Mesenteric fat pad (tissue), 1 donor: ENCODE results near the gene HBB. TPM values are rescaled to one million over a fixed set of nuclear protein-coding genes. Genes with fewer than 3 reads are reported as not detected.
"Not testable (repeated sequence)": the region's sequence is repeated elsewhere in the genome, so short reads cannot be mapped to it uniquely, and the experiment has no call there.

Source experiments
- DNase-seq: peaks from one replicate; pipeline ENCODE4 v3.0.0-alpha.2; 2020; ENCODE audit warnings: low spot score
- long read RNA-seq: library from polyadenylated mRNA; unstranded; transcript quantifications from one replicate; pipeline ENCODE4 v2.0.0, GENCODE V29; 2020
- total RNA-seq: library from RNA; stranded (reverse); fragmentation: NEBNext Ultra II Directional; extraction: Animal tissue kit (Norgen Biotek cat#: 25700); gene quantifications from one replicate; pipeline ENCODE4 v1.2.1, GENCODE V29; 2021
- donor health status: DM: yes; HTN: yes; CAD: no.

Gene HBB
- 346 TPM for total RNA-seq
- long read RNA-seq, transcript HBB-201 (3 exons, 628 nt) = major isoform, 12 of 12 reads
- long read RNA-seq, partial matches to known transcripts = 0 of 12 reads
- long read RNA-seq, other reads (novel, unspliced or antisense) = 0 of 12 reads

DNA sequence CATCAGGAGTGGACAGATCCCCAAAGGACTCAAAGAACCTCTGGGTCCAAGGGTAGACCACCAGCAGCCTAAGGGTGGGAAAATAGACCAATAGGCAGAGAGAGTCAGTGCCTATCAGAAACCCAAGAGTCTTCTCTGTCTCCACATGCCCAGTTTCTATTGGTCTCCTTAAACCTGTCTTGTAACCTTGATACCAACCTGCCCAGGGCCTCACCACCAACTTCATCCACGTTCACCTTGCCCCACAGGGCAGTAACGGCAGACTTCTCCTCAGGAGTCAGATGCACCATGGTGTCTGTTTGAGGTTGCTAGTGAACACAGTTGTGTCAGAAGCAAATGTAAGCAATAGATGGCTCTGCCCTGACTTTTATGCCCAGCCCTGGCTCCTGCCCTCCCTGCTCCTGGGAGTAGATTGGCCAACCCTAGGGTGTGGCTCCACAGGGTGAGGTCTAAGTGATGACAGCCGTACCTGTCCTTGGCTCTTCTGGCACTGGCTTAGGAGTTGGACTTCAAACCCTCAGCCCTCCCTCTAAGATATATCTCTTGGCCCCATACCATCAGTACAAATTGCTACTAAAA lies at the start of gene HBB:
Gene HBB (minus strand): TSS at position 340 of the 579 bp plus-strand sequence. CDS start 50 bp downstream, at position 290.
- DNase-seq = no peak

DNA sequence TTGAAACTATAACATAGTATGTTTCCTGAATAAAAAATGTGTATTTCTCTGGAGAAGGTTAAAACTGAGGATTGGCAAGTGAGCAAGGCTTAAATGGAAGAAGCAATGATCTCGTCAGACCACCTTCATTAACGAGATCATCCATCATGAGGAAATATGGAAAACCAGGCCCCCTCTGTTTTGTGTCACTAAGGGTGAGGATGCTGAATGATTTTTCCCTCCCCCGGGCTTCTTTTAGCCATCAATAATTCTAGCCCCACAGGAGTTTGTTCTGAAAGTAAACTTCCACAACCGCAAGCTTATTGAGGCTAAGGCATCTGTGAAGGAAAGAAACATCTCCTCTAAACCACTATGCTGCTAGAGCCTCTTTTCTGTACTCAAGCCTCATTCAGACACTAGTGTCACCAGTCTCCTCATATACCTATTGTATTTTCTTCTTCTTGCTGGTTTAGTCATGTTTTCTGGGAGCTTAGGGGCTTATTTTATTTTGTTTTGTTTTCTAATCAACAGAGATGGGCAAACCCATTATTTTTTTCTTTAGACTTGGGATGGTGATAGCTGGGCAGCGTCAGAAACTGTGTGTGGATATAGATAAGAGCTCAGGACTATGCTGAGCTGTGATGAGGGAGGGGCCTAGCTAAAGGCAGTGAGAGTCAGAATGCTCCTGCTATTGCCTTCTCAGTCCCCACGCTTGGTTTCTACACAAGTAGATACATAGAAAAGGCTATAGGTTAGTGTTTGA lies 48.7 kb upstream of the HBB start:
- DNase-seq = no peak

DNA sequence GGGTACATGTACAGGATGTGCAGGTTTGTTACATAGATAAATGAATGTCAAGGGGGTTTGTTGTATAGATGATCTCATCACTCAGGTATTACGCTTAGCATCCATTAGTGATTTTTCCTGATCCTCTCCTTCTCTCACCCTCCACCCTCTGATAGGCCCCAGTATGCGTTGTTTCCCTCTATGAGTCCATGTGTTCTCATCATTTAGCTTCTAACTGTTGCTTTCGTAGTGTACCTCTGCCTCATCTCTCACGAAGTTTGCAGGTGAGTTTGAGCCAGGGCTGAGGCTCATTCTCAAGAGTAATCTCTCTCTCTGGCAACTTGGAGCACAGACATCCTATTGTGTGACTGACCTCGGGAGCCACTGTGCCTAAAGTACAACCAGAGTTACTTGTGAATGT lies 47.5 kb upstream of the HBB start:
- DNase-seq = no peak

DNA sequence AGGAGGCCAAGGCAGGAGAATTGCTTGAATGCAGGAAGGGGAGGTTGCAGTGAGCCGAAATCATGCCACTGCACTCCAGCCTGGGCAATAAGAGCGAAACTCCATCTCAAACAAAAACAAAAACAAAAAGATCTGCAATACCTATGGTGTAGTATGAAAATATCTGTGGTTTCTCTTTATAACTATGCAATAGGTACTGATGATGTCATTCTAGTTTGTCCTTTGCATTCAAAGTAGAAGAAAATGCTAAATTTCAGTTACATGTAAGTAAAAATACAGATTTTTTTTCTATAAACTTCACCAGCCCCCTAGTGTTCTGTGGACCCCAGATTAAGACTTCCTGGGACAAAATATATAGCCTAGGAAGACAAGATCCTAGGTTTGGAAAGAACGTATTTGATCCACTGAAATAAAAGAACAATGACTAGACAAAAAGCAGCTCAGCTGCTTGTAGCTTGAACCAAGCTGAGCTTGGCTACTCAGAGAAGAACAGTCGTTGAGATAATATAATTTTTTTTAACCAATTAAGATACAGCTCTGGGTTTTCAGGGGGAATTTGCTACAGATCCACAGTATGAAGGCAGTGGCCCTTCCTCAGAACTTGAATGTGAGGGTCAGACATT lies 45.6 kb upstream of the HBB start:
- DNase-seq = no peak

GRCh38 chr11:5269715-5270147 lies 42.9 kb upstream of the HBB start, which contains the start of gene HBE1:
TSS of gene HBE1 (minus strand) at chr11:5269945. CDS start at chr11:5269890, 55 bp downstream.
- DNase-seq = no peak

DNA sequence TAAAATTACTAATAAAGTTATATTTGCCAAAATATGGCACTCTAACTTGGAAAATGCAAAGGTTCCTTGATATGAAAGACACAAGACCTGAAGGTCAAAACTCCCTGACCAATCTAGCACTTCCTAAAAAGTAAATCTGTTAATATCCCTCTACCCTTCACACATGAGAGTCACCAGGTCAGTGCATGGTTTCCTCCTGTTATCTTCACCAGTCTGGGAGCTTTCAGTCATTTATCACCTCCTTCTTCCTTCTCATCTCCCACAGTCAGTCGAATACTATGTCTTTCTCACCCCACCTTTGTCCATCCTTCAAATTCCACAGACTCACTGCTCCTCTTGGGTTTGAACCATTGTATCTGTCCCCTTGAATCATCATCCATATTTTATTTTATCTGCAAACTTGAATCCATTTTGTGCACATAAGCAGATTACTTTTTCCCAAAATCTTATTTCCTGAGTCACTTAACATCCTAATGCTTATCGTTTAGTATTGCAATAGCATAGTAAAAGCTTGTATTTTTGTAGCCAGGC lies 40.2 kb upstream of the HBB start:
- no peak for DNase-seq

DNA sequence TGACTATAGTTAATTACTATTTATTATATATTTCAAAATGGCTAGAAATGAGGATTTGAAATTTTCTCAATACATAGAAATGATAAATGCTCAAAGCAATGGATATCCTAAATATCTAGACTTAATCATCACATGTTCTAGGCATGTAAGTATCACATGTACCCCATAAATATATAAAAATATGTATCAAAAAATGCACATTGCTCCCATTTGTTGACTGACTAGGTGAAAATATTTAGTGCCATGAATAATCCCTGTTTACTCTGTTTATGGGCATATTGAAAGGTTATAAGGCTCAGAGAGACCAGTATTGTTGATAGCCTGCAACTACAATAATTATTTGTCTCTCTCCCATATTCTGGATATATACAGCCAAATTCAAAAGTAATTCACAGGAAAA lies 39.7 kb upstream of the HBB start:
- DNase-seq = no peak

GRCh38 chr11:5265832-5266231 lies 39.0 kb upstream of the HBB start:
- no peak for DNase-seq

DNA sequence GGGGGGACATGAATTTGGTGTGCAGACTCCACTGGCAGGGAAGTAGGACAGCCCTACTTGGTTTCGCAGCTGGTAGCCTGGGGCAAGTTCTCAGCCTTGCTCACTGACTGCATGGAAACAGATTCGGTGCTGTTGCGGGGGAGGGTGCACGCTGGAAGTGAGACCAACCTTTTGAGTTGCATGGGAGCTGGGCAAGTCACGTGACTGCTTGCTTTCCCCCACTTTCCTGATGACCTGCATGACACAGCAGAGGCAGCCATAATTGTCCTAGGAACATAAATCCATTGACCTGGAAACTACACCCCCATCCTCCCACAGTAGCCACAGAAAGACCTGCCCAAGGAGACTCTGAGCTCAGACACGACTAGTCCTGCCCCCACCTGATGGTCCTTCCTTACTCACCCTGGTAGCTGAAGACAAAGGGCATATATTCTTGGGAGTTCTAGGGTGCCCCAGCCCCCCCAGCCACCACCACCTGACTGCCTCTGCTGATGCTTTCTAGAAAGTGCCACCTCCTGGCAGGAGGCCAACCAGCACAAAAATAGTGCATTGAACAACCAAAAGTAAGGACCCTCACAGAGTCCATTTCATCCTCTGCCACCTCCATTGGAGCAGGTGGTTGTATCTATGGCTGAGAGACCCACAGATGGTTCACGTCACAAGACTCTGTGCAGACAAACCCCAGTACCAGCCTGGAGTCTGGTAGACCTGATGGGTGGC lies 31.8 kb upstream of the HBB start:
- no peak for DNase-seq

DNA sequence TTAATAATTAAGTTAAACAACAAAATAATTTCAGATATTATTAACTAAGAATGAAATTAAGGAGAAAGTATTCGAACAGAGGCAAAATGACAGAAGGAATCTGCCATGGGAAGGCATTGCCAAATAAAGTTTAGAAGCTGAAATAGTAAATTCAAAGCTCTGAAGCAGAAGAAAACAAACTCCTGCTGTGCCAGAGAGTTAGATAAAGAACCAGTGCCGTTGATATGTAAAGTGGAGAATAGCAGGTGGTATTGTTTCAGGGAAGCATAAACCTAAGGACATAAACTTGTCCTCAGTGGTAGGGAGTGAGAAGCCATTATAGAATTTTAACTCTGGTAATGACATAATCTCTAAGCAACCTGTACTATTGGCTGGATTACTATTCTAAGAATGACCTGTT lies 30.4 kb upstream of the HBB start:
- no peak for DNase-seq

- DNase-seq = not testable (repeated sequence)
Observed at GRCh38 chr11:5254646-5255413, 28.0 kb upstream of the HBB start, which contains the start of gene HBG2. TSS of gene HBG2 (minus strand) at chr11:5254781. CDS start at chr11:5254728, 53 bp downstream.

- not testable (repeated sequence) for DNase-seq
Observed at GRCh38 chr11:5254023-5254422, 27.2 kb upstream of the HBB start.

- not testable (repeated sequence) for DNase-seq
Observed at GRCh38 chr11:5253440-5253839, 26.6 kb upstream of the HBB start.

DNA sequence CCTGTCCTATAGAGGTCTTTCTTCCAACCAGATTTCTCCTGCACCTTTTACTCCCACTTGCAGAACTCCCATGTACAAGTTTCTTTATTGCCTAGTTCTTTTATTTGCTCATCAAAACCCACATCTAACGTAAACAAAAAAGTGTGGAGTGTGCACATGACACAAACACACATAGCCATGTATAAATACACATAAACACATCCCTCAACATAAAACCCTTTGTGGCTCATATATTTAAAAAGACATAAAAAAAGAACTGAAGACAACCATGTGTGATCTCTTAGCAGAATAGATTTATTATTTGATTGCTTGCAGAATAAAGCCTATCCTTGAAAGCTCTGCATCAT lies 26.0 kb upstream of the HBB start:
- no peak for DNase-seq

DNA sequence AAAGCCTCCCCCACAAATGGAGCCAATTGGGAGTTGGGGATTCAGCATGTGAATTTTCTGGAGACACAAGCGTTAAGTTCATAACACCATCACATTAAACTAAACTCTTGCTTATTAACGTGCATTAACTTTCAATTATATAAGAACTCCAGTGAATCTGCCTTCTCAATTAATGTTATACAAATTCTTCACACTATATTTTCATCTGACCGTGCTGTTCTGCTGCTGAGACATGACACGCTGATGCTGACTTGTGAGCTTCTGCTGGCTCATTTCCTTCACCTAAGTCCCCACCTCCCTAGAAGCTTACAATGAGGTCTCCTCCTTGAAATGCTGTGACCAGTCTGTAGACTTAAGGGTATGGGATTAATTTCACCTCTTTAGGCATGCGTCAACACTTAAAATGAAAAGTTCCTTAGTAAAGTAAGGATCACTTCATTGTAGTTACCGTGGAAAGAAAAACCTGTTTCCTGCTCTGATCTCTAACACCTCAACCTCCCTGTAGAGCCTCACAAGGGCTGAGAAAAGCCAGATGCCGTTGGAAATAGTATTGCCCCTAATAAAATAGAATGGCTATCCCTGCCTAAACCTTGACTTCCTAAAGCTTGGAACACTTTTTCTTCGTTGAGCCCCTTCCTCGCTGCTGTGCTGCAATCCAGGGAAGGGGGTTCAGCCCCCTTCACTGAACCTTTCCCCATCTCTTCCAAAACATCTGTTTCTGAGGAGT lies 25.5 kb upstream of the HBB start:
- DNase-seq = no peak

GRCh38 chr11:5251746-5252145 lies 24.9 kb upstream of the HBB start:
- no peak for DNase-seq

GRCh38 chr11:5250543-5251204 lies 23.8 kb upstream of the HBB start:
- DNase-seq = no peak

- not testable (repeated sequence) for DNase-seq
Observed at GRCh38 chr11:5249807-5250396, 23.0 kb upstream of the HBB start, which contains the start of gene HBG1. TSS of gene HBG1 (minus strand) at chr11:5249857. CDS start at chr11:5249804, 53 bp downstream.

GRCh38 chr11:5248498-5248897 lies 21.6 kb upstream of the HBB start:
- not testable (repeated sequence) for DNase-seq
